DMS114 treated with DMSO at 0.1 percent for 48 hours (cell line): ENCODE measurements around the gene ELN.

Experiments used
- DNase-seq: peaks from one replicate; lab custom pipeline; 2025; ENCODE audit not compliant: unreplicated experiment; lab: John Stamatoyannopoulos, UW

ELN gene

DNA sequence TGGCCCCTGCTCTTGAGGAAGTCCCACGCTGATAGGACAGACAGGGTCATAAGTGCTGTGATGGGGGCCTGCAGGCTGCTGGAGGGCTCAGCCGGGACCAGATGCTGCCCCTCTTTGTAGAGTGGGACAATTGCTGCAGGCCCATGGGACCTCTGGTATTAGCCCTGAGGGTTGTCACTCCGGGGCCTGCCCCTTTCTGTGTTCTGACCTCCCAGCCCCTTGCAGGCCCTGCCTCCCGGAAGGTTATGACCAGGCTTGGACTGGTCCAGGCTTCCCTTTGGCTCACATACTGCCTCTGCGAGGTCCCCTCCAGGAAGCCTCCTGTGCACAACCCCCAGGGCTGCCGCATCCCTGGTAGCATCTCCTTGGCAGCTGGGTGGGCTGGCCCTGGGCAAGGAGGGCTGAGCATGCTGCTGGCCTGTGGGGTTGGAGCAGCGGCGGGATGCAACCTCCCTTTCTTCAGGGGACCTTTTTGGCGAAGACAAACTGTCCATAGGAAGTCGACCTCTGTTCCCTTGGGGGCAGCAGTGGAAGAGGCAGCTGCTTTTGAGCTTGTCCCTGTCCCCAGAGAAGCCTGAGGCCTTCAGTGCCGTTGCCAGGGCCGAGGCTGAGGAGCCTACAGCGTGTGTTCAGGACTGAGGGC is 64.5 kb downstream of the ELN start:
- no peak for DNase-seq

- no peak for DNase-seq
Observed at GRCh38 chr7:74092964-74093471, 65.0 kb downstream of the ELN start.

- DNase-seq = no peak
Observed at GRCh38 chr7:74093671-74094223, 65.8 kb downstream of the ELN start.

- DNase-seq = no peak
Observed at GRCh38 chr7:74094224-74095101, 66.5 kb downstream of the ELN start.

- DNase-seq = no peak
Observed at GRCh38 chr7:74095135-74095534, 67.2 kb downstream of the ELN start.

GRCh38 chr7:74097937-74098614 is 70.1 kb downstream of the ELN start:
- DNase-seq = no peak

- no peak for DNase-seq
Observed at GRCh38 chr7:74099031-74099430, 71.1 kb downstream of the ELN start.

DNA sequence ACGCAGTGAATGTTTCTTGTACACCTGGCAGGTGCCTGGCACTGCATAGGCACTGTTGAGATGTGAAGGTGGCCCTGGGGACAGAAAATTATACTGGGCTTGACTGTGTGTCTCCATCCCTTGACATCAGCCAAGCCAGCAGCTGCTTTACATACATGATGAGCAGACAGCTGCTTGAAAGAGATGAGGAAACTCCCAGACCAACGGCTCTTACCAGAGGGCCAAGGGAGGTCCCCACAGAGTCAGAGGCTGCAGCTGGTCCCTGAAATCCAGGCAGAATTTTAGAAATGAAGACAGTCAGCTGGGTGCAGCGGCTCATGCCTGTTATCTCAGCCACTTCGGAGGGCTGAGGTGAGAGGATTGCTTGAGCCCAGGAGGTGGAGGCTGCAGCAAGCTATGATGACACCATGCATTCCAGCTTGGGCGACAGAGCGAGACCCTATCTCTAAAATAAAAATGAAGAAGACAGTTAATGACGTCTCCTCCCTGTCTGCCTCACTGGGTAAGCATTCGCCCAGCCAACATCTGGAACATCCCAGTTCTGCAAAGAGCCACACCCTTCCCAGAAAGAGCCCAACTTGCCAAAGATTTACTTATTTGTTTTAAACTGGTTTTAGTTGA is 73.2 kb downstream of the ELN start:
- no peak for DNase-seq

GRCh38 chr7:74103219-74103772 is 75.3 kb downstream of the ELN start:
- no peak for DNase-seq

- no peak for DNase-seq
Observed at GRCh38 chr7:74104702-74105101, 76.7 kb downstream of the ELN start.

GRCh38 chr7:74105992-74106391 is 78.0 kb downstream of the ELN start:
- DNase-seq = no peak

DNA sequence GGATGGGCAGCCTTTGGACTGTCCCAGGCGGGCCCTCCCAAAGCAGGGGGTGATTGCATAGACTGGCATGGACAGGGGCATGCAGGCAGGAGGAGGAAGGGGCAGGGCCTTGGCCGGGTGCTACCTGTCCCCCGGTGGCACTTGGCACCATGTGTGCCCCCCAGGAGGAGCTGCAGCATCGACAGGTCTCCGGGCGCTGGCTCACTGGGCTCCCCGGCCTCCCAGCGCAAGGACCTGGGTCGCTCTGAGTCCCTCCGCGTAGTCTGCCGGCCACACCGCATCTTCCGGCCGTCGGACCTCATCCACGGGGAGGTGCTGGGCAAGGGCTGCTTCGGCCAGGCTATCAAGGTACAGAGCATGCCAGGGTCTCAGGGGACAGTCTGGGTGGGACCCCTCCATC is 78.9 kb downstream of the ELN start:
- DNase-seq = no peak

DNA sequence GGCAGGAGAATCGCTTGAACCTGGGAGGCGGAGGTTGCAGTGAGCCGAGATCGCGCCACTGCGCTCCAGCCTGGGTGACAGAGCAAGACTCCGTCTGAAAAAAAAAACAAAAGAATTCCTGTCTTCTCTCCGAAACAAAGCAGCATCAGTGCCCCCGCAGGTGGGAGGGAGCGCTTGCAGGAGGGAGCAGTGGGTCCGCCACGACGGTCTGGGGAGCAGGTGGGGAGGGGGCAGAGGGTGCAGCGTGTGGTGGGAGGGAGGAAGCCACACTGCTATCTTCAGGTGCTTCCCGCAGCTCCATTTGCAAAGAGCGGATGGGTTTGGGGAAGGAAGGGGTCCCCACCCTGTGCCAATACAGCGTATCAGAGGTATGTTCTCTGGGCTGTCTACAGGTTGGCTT is 87.4 kb downstream of the ELN start:
- DNase-seq = no peak

DNA sequence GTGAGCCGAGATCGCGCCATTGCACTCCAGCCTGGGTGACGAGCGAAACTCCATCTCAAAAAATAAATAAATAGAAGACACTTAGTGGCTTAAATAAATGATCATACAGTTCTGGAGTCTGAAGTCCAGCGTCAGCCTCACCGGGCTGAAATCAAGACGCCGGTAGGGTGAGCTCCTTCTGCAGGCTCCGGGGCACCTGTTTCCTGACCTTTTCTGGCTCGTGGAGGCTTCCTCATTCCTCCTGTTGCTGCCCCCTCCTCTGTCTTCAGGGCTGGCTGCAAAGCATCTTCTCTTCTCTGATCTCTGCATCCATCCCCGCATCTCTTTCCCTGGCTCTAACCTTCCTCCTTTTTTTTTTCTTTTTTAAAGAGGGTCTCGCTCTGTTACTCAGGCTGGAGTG is 88.4 kb downstream of the ELN start:
- no peak for DNase-seq
